ENCODE results near the gene TUBB2B. TPM values are rescaled to one million over a fixed set of nuclear protein-coding genes. Genes with fewer than 3 reads are reported as not detected.

The TUBB2B gene
- polyA plus RNA-seq, 2 of the 4 experiments (the other 2 are of a cell fraction) = 10.8 to 18.0 TPM

GRCh38 chr6:3208775-3209113 is 18.7 kb downstream of the TUBB2B start:
- peak overlapping the region; percentile 79 for H3K4me2 ChIP-seq
- no peak for DNase-seq (ENCODE audit: low read depth in 1 of 2, low spot score in 1 of 2)
- H3K27ac ChIP-seq = peak overlapping the region; percentile 75 to 84
- 48% methylated on average over 1 of the region's 1 CpG for WGBS (ENCODE audit: missing lambda C conversion rate)
- ChIA-PET CTCF (interaction anchor here (0.6 to 3.1 kb wide), 15 partner anchors 11 to 927 kb away, joined by 3 to 12 read pairs (median 4); partner anchors contain the start of genes ECI2 and TUBB2A), POLR2A (interaction anchor here (0.7 to 2.1 kb wide), 9 partner anchors 14 to 90 kb away, joined by 3 to 18 read pairs (median 6); partner anchors contain the start of genes BPHL and TUBB2A)
- TF ChIP-seq TP53 (CRISPR knock-in tag; IDR thresholded peaks at IDR 0.05) (no peak), EHF (CRISPR knock-in tag; IDR thresholded peaks at IDR 0.05) (no peak), HEYL (CRISPR knock-in tag; IDR thresholded peaks at IDR 0.05) (no peak), GATA3 (IDR thresholded peaks at IDR 0.05; ENCODE audit: borderline replicate concordance) (no peak), ESRRA (IDR thresholded peaks at IDR 0.05; ENCODE audit: borderline replicate concordance, low read length) (no peak), HOXB5 (CRISPR knock-in tag; IDR thresholded peaks at IDR 0.05) (no peak)
- no peak for FAIRE-seq
- 0 out of 3 replicates have a peak overlapping the region, but pooled peaks have one; percentile 15 for H3K4me3 ChIP-seq
- peaks cover 16% of the 10 kb centered on the region for H3K4me1 ChIP-seq
- ATAC-seq = peak in 1 of 2 experiments; percentile 4; a peak in 3 of 6 replicates
- H3K9me3 ChIP-seq = no peaks in the 10 kb centered on the region

- Histone ChIP-seq H3K4me1 (peaks cover 16% of the 10 kb centered on the region), H3K4me2 (peak overlapping the region; percentile 79), H3K4me3 (no peak overlapping the region), H3K27ac (peak overlapping the region; percentile 75 to 84), H3K9me3 (no peaks in the 10 kb centered on the region)
- peak in 1 of 2 experiments; percentile 21; a peak in 2 of 6 replicates for ATAC-seq
- ChIA-PET POLR2A (interaction anchor here (1.2 to 2.1 kb wide), 4 partner anchors 31 to 81 kb away, joined by 5 to 18 read pairs (median 11); partner anchors contain the start of gene TUBB2A), CTCF (interaction anchor here (0.8 to 3.1 kb wide), 11 partner anchors 11 to 82 kb away, joined by 3 to 12 read pairs (median 5); partner anchors contain the start of gene TUBB2A)
- DNase-seq (ENCODE audit: low read depth in 1 of 2, low spot score in 1 of 2) = no peak
- no peak for TF ChIP-seq ZSCAN20 (CRISPR knock-in tag; IDR thresholded peaks at IDR 0.05)
- no peak for TF ChIP-seq POLR2AphosphoS2 (conservative IDR thresholded peaks at IDR 0.05; ENCODE audit: low read length)
- no peak for TF ChIP-seq RARB (CRISPR knock-in tag; IDR thresholded peaks at IDR 0.05)
- TF ChIP-seq ZNF302 (CRISPR knock-in tag; IDR thresholded peaks at IDR 0.05) = no peak
- no peak for TF ChIP-seq KDM5A (IDR thresholded peaks at IDR 0.05)
- no peak for TF ChIP-seq HOXB13 (CRISPR knock-in tag; IDR thresholded peaks at IDR 0.05; ENCODE audit: low read depth)
- TF ChIP-seq MYC (IDR thresholded peaks at IDR 0.05; ENCODE audit: borderline replicate concordance, low read length) = no peak
- TF ChIP-seq CHD2 (IDR thresholded peaks at IDR 0.05; ENCODE audit: low read length, partially characterized antibody) = no peak
- no peak for TF ChIP-seq EHMT2 (IDR thresholded peaks at IDR 0.05; ENCODE audit: low read depth)
- TF ChIP-seq RNF2 (IDR thresholded peaks at IDR 0.05; ENCODE audit: borderline replicate concordance, low read depth) = no peak
- no peak for TF ChIP-seq GATA3 (IDR thresholded peaks at IDR 0.05; ENCODE audit: borderline replicate concordance)
- TF ChIP-seq MAX (IDR thresholded peaks at IDR 0.05) = no peak
- TF ChIP-seq, protein P1, sequence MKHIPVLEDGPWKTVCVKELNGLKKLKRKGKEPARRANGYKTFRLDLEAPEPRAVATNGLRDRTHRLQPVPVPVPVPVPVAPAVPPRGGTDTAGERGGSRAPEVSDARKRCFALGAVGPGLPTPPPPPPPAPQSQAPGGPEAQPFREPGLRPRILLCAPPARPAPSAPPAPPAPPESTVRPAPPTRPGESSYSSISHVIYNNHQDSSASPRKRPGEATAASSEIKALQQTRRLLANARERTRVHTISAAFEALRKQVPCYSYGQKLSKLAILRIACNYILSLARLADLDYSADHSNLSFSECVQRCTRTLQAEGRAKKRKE (CRISPR knock-in tag; IDR thresholded peaks at IDR 0.05; ENCODE audit: low read depth) = no peak
- no peak for TF ChIP-seq CBX8 (IDR thresholded peaks at IDR 0.05)
- TF ChIP-seq HOXB5 (CRISPR knock-in tag; IDR thresholded peaks at IDR 0.05) = no peak
- TF ChIP-seq E2F6 (IDR thresholded peaks at IDR 0.05; ENCODE audit: borderline replicate concordance, low read depth) = no peak
- no peak for TF ChIP-seq BCL3 (IDR thresholded peaks at IDR 0.05)
- no peak for TF ChIP-seq FOSL2 (IDR thresholded peaks at IDR 0.05)
- TF ChIP-seq FOSL2 (CRISPR knock-in tag; IDR thresholded peaks at IDR 0.05) = no peak
- WGBS (ENCODE audit: missing lambda C conversion rate) = 84% methylated on average over 11 of the region's 14 CpGs
- FAIRE-seq = no peak
Measured at GRCh38 chr6:3208098-3208774, 19.2 kb downstream of the TUBB2B start.

Data from A549 (cell line).